ENCODE results near the gene CBX1.

- TF ChIP-seq CTCF (IDR thresholded peaks at IDR 0.05) = no peak
- TF ChIP-seq POLR2AphosphoS5 (IDR thresholded peaks at IDR 0.05) = no peak
These were observed 63.4 kb downstream of the CBX1 start for GRCh38 chr17:48037838-48038323.
